ENCODE data around the gene LCAT.

The LCAT gene

GRCh38 chr16:67909056-67909742 is 34.7 kb downstream of the LCAT start:
- no peak for DNase-seq

GRCh38 chr16:67907397-67908180 is 36.3 kb downstream of the LCAT start:
- no peak for DNase-seq

GRCh38 chr16:67902831-67903230 is 41.1 kb downstream of the LCAT start:
- DNase-seq: no peak

GRCh38 chr16:67901734-67902133 is 42.2 kb downstream of the LCAT start:
- no peak for DNase-seq

- DNase-seq: no peak
Measured at GRCh38 chr16:67897231-67897630, 46.7 kb downstream of the LCAT start.

- DNase-seq: peak; percentile 18
Measured at GRCh38 chr16:67893743-67894399, 50.0 kb downstream of the LCAT start.

GRCh38 chr16:67892899-67893742 is 50.8 kb downstream of the LCAT start, which contains the start of gene PSKH1:
TSS of gene PSKH1 (plus strand) at chr16:67893254. CDS start at chr16:67908750, 15,496 bp downstream.
- DNase-seq: peak; percentile 97

- no peak for DNase-seq
Measured at GRCh38 chr16:67892375-67892774, 51.5 kb downstream of the LCAT start.
